Caco-2 (cell line): ENCODE measurements around the gene LRRC59. TPM values are rescaled to one million over a fixed set of nuclear protein-coding genes. Genes with fewer than 3 reads are reported as not detected.

ENCODE experiments used
- BruUV-seq: library from RNA; stranded (reverse); fragments of 400-500 nt; replicated peaks from 2 replicates; lab custom pipeline; 2021; lab: Mats Ljungman, UMichigan
- CTCF ChIA-PET: fragments of 300-600 bp; sonication (Branson Sonifier 250); formaldehyde crosslinking; loops from one replicate; lab custom pipeline; 2022; ENCODE audit warnings: antibody characterized with exemption; lab: Charles Lee
- POLR2A ChIA-PET: fragments of 300-600 bp; sonication (Branson Sonifier 250); formaldehyde crosslinking; loops from one replicate; lab custom pipeline; 2022; ENCODE audit warnings: antibody characterized with exemption; lab: Charles Lee
- DNase-seq, 2 experiments: peaks; one replicate each; pipeline versions ENCODE4 v3.0.0 to v3.0.0-alpha.2; 2020 to 2022
- H3K27me3 ChIP-seq: replicated peaks from 2 replicates; pipeline ENCODE4 v1.6.0; 2011; ENCODE audit warnings: low read length; ENCODE audit not compliant: control insufficient read depth, insufficient read depth
- H3K36me3 ChIP-seq: 2 replicates; pipeline ENCODE4 v1.5.1; 2011; ENCODE audit warnings: low read length; ENCODE audit not compliant: control insufficient read depth, insufficient read depth
- H3K4me1 ChIP-seq: fragments of 250-450 bp; sonication (Bioruptor Pico); 2 replicates; pipeline ENCODE4 v1.5.1; 2020; ENCODE audit warnings: mild to moderate bottlenecking
- H3K4me3 ChIP-seq: 2 replicates; pipeline ENCODE4 v1.5.1; 2011; ENCODE audit warnings: low read depth, mild to moderate bottlenecking, control low read depth, low read length
- H3K9me3 ChIP-seq: fragments of 250-450 bp; sonication (Bioruptor Pico); 2 replicates; pipeline ENCODE4 v1.5.1; 2020; ENCODE audit warnings: mild to moderate bottlenecking, moderate library complexity
- H3K27ac Mint-ChIP-seq: one replicate; pipeline ENCODE4 v1.8.0; 2022; ENCODE audit warnings: mixed read lengths; ENCODE audit not compliant: unreplicated experiment
- H3K27me3 Mint-ChIP-seq: one replicate; pipeline ENCODE4 v1.8.0; 2022; ENCODE audit warnings: mixed read lengths; ENCODE audit not compliant: insufficient read depth, unreplicated experiment
- H3K36me3 Mint-ChIP-seq: one replicate; pipeline ENCODE4 v1.8.0; 2022; ENCODE audit warnings: mild to moderate bottlenecking, mixed read lengths; ENCODE audit not compliant: insufficient read depth, unreplicated experiment
- H3K4me1 Mint-ChIP-seq: one replicate; pipeline ENCODE4 v1.8.0; 2022; ENCODE audit warnings: low read depth, mixed read lengths; ENCODE audit not compliant: unreplicated experiment
- H3K4me3 Mint-ChIP-seq: one replicate; pipeline ENCODE4 v1.8.0; 2022; ENCODE audit warnings: mild to moderate bottlenecking, moderate library complexity, mixed read lengths; ENCODE audit not compliant: unreplicated experiment
- H3K9me3 Mint-ChIP-seq: one replicate; pipeline ENCODE4 v1.8.0; 2022; ENCODE audit warnings: mixed read lengths; ENCODE audit not compliant: unreplicated experiment
- intact Hi-C: fragments of 100-400 bp; cut with micrococcal nuclease; formaldehyde crosslinking; loops from one replicate; pipeline ENCODE4 v1.10.0; 2022; ENCODE audit not compliant: unreplicated experiment
- total RNA-seq: library from RNA; stranded (reverse); gene quantifications from 2 replicates; pipeline ENCODE4 v1.2.3, GENCODE V29; 2022
- TF ChIP-seq, protein P1 (sequence below), 2 experiments: fragments of 200-600 bp in 1 of 2; IDR thresholded peaks; 1 replicate in 1 of 2; 2 replicates in 1 of 2; pipeline versions ENCODE4 v1.5.1 to v1.8.0; 2011 to 2022; ENCODE audit warnings: antibody characterized with exemption in 1 of 2, control low read depth in 1 of 2, inconsistent platforms in 1 of 2, low read depth in 1 of 2, low read length in 1 of 2, mild to moderate bottlenecking in 1 of 2, moderate library complexity in 1 of 2; ENCODE audit not compliant: insufficient read depth in 1 of 2, severe bottlenecking in 1 of 2, unreplicated experiment in 1 of 2

LRRC59 gene
- total RNA-seq, 1 experiment from 2014 or later = 324 TPM

GRCh38 chr17:50437409-50437808 is 40.1 kb upstream of the LRRC59 start:
- ChIA-PET POLR2A (no interaction called here), CTCF (interaction anchor here (0.7 kb wide), 1 partner anchor 340 kb away, joined by 3 read pairs; no protein-coding TSS in a partner anchor)
- H3K36me3 Mint-ChIP-seq = peaks cover 59% of the 10 kb centered on the region
- intact Hi-C loops = no loop called here
- H3K27me3 Mint-ChIP-seq = no peaks in the 10 kb centered on the region
- no peak overlapping the region for H3K27ac Mint-ChIP-seq
- H3K36me3 ChIP-seq = peaks cover 1% of the 10 kb centered on the region; the same call in 1 of the 2 replicates
- H3K27me3 ChIP-seq = no peaks in the 10 kb centered on the region
- TF ChIP-seq, protein P1, sequence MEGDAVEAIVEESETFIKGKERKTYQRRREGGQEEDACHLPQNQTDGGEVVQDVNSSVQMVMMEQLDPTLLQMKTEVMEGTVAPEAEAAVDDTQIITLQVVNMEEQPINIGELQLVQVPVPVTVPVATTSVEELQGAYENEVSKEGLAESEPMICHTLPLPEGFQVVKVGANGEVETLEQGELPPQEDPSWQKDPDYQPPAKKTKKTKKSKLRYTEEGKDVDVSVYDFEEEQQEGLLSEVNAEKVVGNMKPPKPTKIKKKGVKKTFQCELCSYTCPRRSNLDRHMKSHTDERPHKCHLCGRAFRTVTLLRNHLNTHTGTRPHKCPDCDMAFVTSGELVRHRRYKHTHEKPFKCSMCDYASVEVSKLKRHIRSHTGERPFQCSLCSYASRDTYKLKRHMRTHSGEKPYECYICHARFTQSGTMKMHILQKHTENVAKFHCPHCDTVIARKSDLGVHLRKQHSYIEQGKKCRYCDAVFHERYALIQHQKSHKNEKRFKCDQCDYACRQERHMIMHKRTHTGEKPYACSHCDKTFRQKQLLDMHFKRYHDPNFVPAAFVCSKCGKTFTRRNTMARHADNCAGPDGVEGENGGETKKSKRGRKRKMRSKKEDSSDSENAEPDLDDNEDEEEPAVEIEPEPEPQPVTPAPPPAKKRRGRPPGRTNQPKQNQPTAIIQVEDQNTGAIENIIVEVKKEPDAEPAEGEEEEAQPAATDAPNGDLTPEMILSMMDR (IDR thresholded peaks at IDR 0.05; ENCODE audit: insufficient read depth in 1 of 2, low read depth in 1 of 2, low read length in 1 of 2, severe bottlenecking in 1 of 2, unreplicated experiment in 1 of 2) = no peak
- DNase-seq = no peak
- peaks cover 22% of the 10 kb centered on the region for H3K4me1 Mint-ChIP-seq
- no peaks in the 10 kb centered on the region for H3K9me3 ChIP-seq
- BruUV-seq = no TSS peak
- peaks cover 24% of the 10 kb centered on the region for H3K4me1 ChIP-seq
- no peak overlapping the region for H3K4me3 ChIP-seq
- no peak overlapping the region for H3K4me3 Mint-ChIP-seq
- H3K9me3 Mint-ChIP-seq = no peaks in the 10 kb centered on the region

DNA sequence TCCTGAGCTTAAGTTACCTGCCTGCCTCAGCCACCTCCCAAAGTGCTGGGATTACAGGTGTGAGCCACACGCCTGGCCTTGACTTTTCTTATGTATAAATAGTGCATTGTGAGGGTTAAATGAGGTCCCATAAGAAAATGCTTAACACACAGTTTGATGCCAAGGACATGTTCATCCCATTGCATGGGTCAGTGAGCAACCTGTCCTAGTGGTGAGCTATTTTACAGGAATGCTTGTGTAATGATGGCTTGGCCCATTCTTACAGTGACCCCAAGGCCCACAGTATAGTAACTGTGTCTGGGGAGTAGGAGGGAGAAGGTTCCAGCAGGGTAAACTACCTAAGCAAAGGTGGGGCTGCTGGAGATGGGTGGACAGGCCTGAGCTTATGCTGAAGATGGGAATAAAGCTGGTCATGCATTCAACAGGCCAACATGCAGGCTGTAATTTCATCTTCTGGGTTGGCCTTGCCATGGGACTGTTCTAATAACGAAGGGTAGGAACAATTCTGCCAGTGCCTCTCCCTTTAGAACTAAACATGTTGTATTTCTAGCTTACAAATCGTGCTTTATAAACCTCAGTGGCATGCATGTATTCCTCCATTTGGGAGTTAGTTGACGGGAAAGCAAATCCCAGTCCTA is 34.9 kb upstream of the LRRC59 start:
- POLR2A ChIA-PET = interaction anchor here (0.5 kb wide), 1 partner anchor 10 kb away, joined by 3 read pairs; no protein-coding TSS in a partner anchor

More for the DNA sequence above, 34.9 kb upstream of the LRRC59 start:
- no peaks in the 10 kb centered on the region for H3K27me3 Mint-ChIP-seq
- H3K4me1 Mint-ChIP-seq = peaks cover 26% of the 10 kb centered on the region
- Histone ChIP-seq H3K36me3 (peaks cover 1% of the 10 kb centered on the region; the same call in 1 of the 2 replicates), H3K9me3 (no peaks in the 10 kb centered on the region), H3K4me1 (peaks cover 41% of the 10 kb centered on the region), H3K4me3 (no peak overlapping the region), H3K27me3 (no peaks in the 10 kb centered on the region)
- TF ChIP-seq, protein P1 (IDR thresholded peaks at IDR 0.05; ENCODE audit: insufficient read depth in 1 of 2, low read depth in 1 of 2, low read length in 1 of 2, severe bottlenecking in 1 of 2, unreplicated experiment in 1 of 2) = no peak
- CTCF ChIA-PET = interaction anchor here (1.2 to 4.9 kb wide), 3 partner anchors 8 to 47 kb away, joined by 4 to 39 read pairs (median 13); partner anchors contain the start of genes LRRC59 and RSAD1
- intact Hi-C loops = no loop called here
- no peak for DNase-seq
- peaks cover 42% of the 10 kb centered on the region for H3K36me3 Mint-ChIP-seq
- H3K9me3 Mint-ChIP-seq = no peaks in the 10 kb centered on the region
- H3K4me3 Mint-ChIP-seq = no peak overlapping the region
- no TSS peak for BruUV-seq
- H3K27ac Mint-ChIP-seq = peak overlapping the region; percentile 0
